ENCODE results near the gene WDR37.
"Not testable (repeated sequence)": the region's sequence is repeated elsewhere in the genome, so short reads cannot be mapped to it uniquely, and the experiment has no call there.

WDR37 gene

GRCh38 chr10:1155791-1156615 lies 99.8 kb downstream of the WDR37 start:
- Histone ChIP-seq H3K27ac (ENCODE audit: low read length) (no peak overlapping the region), H3K27me3 (ENCODE audit: low read depth, low read length) (no peaks in the 10 kb centered on the region), H3K4me1 (ENCODE audit: control insufficient read depth in 1 of 2, insufficient read depth in 2 of 2, low read length in 2 of 2) (no peaks in the 10 kb centered on the region), H3K9me3 (ENCODE audit: control insufficient read depth in 1 of 2, low read length in 2 of 2) (no peaks in the 10 kb centered on the region), H3K4me3 (ENCODE audit: low read depth in 1 of 2, low read length in 2 of 2) (no peak overlapping the region), H3K36me3 (ENCODE audit: control insufficient read depth in 1 of 2, insufficient read depth in 2 of 2, low read length in 2 of 2) (no peaks in the 10 kb centered on the region)

GRCh38 chr10:1156616-1156886 lies 100.4 kb downstream of the WDR37 start:
- H3K4me3 ChIP-seq (ENCODE audit: low read depth in 1 of 2, low read length in 2 of 2): no peak overlapping the region
- H3K27ac ChIP-seq (ENCODE audit: low read length): no peak overlapping the region
- H3K4me1 ChIP-seq (ENCODE audit: control insufficient read depth in 1 of 2, insufficient read depth in 2 of 2, low read length in 2 of 2): no peaks in the 10 kb centered on the region
- H3K9me3 ChIP-seq (ENCODE audit: control insufficient read depth in 1 of 2, low read length in 2 of 2): no peaks in the 10 kb centered on the region
- H3K27me3 ChIP-seq (ENCODE audit: low read depth, low read length): no peaks in the 10 kb centered on the region
- H3K36me3 ChIP-seq (ENCODE audit: control insufficient read depth in 1 of 2, insufficient read depth in 2 of 2, low read length in 2 of 2): no peaks in the 10 kb centered on the region

- Histone ChIP-seq H3K27ac (ENCODE audit: low read length) (no peak overlapping the region), H3K4me3 (ENCODE audit: low read depth in 1 of 2, low read length in 2 of 2) (no peak overlapping the region), H3K9me3 (ENCODE audit: control insufficient read depth in 1 of 2, low read length in 2 of 2) (no peaks in the 10 kb centered on the region), H3K27me3 (ENCODE audit: low read depth, low read length) (no peaks in the 10 kb centered on the region), H3K36me3 (ENCODE audit: control insufficient read depth in 1 of 2, insufficient read depth in 2 of 2, low read length in 2 of 2) (no peaks in the 10 kb centered on the region), H3K4me1 (ENCODE audit: control insufficient read depth in 1 of 2, insufficient read depth in 2 of 2, low read length in 2 of 2) (no peaks in the 10 kb centered on the region)
Measured at GRCh38 chr10:1156921-1157614, 100.9 kb downstream of the WDR37 start.

GRCh38 chr10:1157615-1157933 lies 101.4 kb downstream of the WDR37 start:
- Histone ChIP-seq H3K27me3 (ENCODE audit: low read depth, low read length) (no peaks in the 10 kb centered on the region), H3K36me3 (ENCODE audit: control insufficient read depth in 1 of 2, insufficient read depth in 2 of 2, low read length in 2 of 2) (no peaks in the 10 kb centered on the region), H3K27ac (ENCODE audit: low read length) (no peak overlapping the region), H3K4me3 (ENCODE audit: low read depth in 1 of 2, low read length in 2 of 2) (no peak overlapping the region), H3K4me1 (ENCODE audit: control insufficient read depth in 1 of 2, insufficient read depth in 2 of 2, low read length in 2 of 2) (no peaks in the 10 kb centered on the region), H3K9me3 (ENCODE audit: control insufficient read depth in 1 of 2, low read length in 2 of 2) (no peaks in the 10 kb centered on the region)

- H3K36me3 ChIP-seq (ENCODE audit: control insufficient read depth in 1 of 2, insufficient read depth in 2 of 2, low read length in 2 of 2): no peaks in the 10 kb centered on the region
- no peaks in the 10 kb centered on the region for H3K4me1 ChIP-seq (ENCODE audit: control insufficient read depth in 1 of 2, insufficient read depth in 2 of 2, low read length in 2 of 2)
- H3K27ac ChIP-seq (ENCODE audit: low read length): no peak overlapping the region
- H3K9me3 ChIP-seq (ENCODE audit: control insufficient read depth in 1 of 2, low read length in 2 of 2): no peaks in the 10 kb centered on the region
- H3K4me3 ChIP-seq (ENCODE audit: low read depth in 1 of 2, low read length in 2 of 2): no peak overlapping the region
- H3K27me3 ChIP-seq (ENCODE audit: low read depth, low read length): no peaks in the 10 kb centered on the region
Measured at GRCh38 chr10:1158066-1158465, 101.9 kb downstream of the WDR37 start.

- H3K27me3 ChIP-seq (ENCODE audit: low read depth, low read length); H3K27ac ChIP-seq (ENCODE audit: low read length); H3K4me1 ChIP-seq (ENCODE audit: control insufficient read depth in 1 of 2, insufficient read depth in 2 of 2, low read length in 2 of 2); H3K36me3 ChIP-seq (ENCODE audit: control insufficient read depth in 1 of 2, insufficient read depth in 2 of 2, low read length in 2 of 2); H3K9me3 ChIP-seq (ENCODE audit: control insufficient read depth in 1 of 2, low read length in 2 of 2); H3K4me3 ChIP-seq (ENCODE audit: low read depth in 1 of 2, low read length in 2 of 2): not testable (repeated sequence)
Measured at GRCh38 chr10:1158536-1158935, 102.4 kb downstream of the WDR37 start.

GRCh38 chr10:1159131-1160061 lies 103.2 kb downstream of the WDR37 start:
- Histone ChIP-seq H3K27me3 (ENCODE audit: low read depth, low read length) (no peaks in the 10 kb centered on the region), H3K4me3 (ENCODE audit: low read depth in 1 of 2, low read length in 2 of 2) (no peak overlapping the region)

GRCh38 chr10:1160561-1161314 lies 104.6 kb downstream of the WDR37 start:
- H3K27me3 ChIP-seq (ENCODE audit: low read depth, low read length): no peaks in the 10 kb centered on the region
- H3K4me3 ChIP-seq (ENCODE audit: low read depth in 1 of 2, low read length in 2 of 2): no peak overlapping the region
- H3K36me3 ChIP-seq (ENCODE audit: control insufficient read depth in 1 of 2, insufficient read depth in 2 of 2, low read length in 2 of 2): no peaks in the 10 kb centered on the region
- no peak overlapping the region for H3K27ac ChIP-seq (ENCODE audit: low read length)
- no peaks in the 10 kb centered on the region for H3K4me1 ChIP-seq (ENCODE audit: control insufficient read depth in 1 of 2, insufficient read depth in 2 of 2, low read length in 2 of 2)
- H3K9me3 ChIP-seq (ENCODE audit: control insufficient read depth in 1 of 2, low read length in 2 of 2): no peaks in the 10 kb centered on the region

More at GRCh38 chr10:1159131-1160061, 103.2 kb downstream of the WDR37 start:
- Histone ChIP-seq H3K36me3 (ENCODE audit: control insufficient read depth in 1 of 2, insufficient read depth in 2 of 2, low read length in 2 of 2) (no peaks in the 10 kb centered on the region), H3K4me1 (ENCODE audit: control insufficient read depth in 1 of 2, insufficient read depth in 2 of 2, low read length in 2 of 2) (no peaks in the 10 kb centered on the region), H3K9me3 (ENCODE audit: control insufficient read depth in 1 of 2, low read length in 2 of 2) (no peaks in the 10 kb centered on the region), H3K27ac (ENCODE audit: low read length) (no peak overlapping the region)

GRCh38 chr10:1161315-1161673 lies 105.1 kb downstream of the WDR37 start:
- H3K36me3 ChIP-seq (ENCODE audit: control insufficient read depth in 1 of 2, insufficient read depth in 2 of 2, low read length in 2 of 2); H3K4me3 ChIP-seq (ENCODE audit: low read depth in 1 of 2, low read length in 2 of 2); H3K27me3 ChIP-seq (ENCODE audit: low read depth, low read length); H3K9me3 ChIP-seq (ENCODE audit: control insufficient read depth in 1 of 2, low read length in 2 of 2); H3K27ac ChIP-seq (ENCODE audit: low read length); H3K4me1 ChIP-seq (ENCODE audit: control insufficient read depth in 1 of 2, insufficient read depth in 2 of 2, low read length in 2 of 2): not testable (repeated sequence)

- H3K27ac ChIP-seq (ENCODE audit: low read length): no peak overlapping the region
- no peak overlapping the region for H3K4me3 ChIP-seq (ENCODE audit: low read depth in 1 of 2, low read length in 2 of 2)
- no peaks in the 10 kb centered on the region for H3K27me3 ChIP-seq (ENCODE audit: low read depth, low read length)
- no peaks in the 10 kb centered on the region for H3K9me3 ChIP-seq (ENCODE audit: control insufficient read depth in 1 of 2, low read length in 2 of 2)
- H3K4me1 ChIP-seq (ENCODE audit: control insufficient read depth in 1 of 2, insufficient read depth in 2 of 2, low read length in 2 of 2): no peaks in the 10 kb centered on the region
- no peaks in the 10 kb centered on the region for H3K36me3 ChIP-seq (ENCODE audit: control insufficient read depth in 1 of 2, insufficient read depth in 2 of 2, low read length in 2 of 2)
Measured at GRCh38 chr10:1162481-1163203, 106.5 kb downstream of the WDR37 start.

All from muscle layer of duodenum (tissue), 2 donors.